RWPE1 (cell line): ENCODE data around the gene ZMYND15.
A peak's percentile ranks its signal among the peaks of the same experiment; 100 is the strongest.

ENCODE experiments used
- CTCF ChIA-PET: fragments of 350-600 bp; sonication (Branson Sonifier 250); formaldehyde crosslinking; extraction: SDS; loops from one replicate; lab custom pipeline; 2021; lab: Yijun Ruan, JAX
- POLR2A ChIA-PET: fragments of 400-600 bp; formaldehyde crosslinking; extraction: SDS; loops from one replicate; lab custom pipeline; 2020; ENCODE audit warnings: antibody characterized with exemption; ENCODE audit not compliant: low non-redundant PET; lab: Yijun Ruan, JAX
- DNase-seq: peaks from one replicate; pipeline ENCODE4 v3.0.0; 2012; ENCODE audit warnings: low spot score
- H3K27ac ChIP-seq: fragments of 450-650 bp; 2 replicates; pipeline ENCODE4 v1.5.1; 2017
- CTCF ChIP-seq: fragments of 450-650 bp; conservative IDR thresholded peaks from 2 replicates; pipeline ENCODE4 v1.5.1; 2017; ENCODE audit warnings: low read depth, mild to moderate bottlenecking

The ZMYND15 gene

DNA sequence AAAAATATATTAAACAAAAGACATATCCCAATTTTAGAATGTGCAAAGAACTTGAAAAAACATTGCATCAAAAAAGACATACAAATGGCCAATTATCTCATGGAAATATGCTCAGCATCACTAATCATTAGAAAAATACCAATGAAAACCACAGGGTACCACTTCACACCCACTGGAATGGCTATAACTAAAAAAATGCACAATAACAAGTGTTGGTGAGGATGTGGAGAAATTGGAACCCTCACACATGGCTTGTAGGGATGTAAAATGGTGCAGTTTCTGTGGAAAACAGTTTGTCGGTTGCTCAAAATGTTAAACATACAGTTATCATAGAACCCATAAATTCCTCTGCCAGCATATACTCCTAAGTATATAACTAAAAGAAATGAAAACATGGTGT, 55.5 kb downstream of the ZMYND15 start:
- H3K27ac ChIP-seq, result peak overlapping the region; percentile 84
- CTCF ChIA-PET, result no interaction called here

More for the DNA sequence above, 55.5 kb downstream of the ZMYND15 start:
- DNase-seq, result no peak
- POLR2A ChIA-PET, result no interaction called here
- TF ChIP-seq CTCF, result no peak
